HG02678 (cell line): Measurements from ENCODE around the gene TMED5.

Experiments
- ATAC-seq: cut with Tn5 transposase; IDR thresholded peaks from one replicate; pipeline ENCODE4 v1.9.1; 2021; ENCODE audit warnings: mild to moderate bottlenecking, moderate library complexity; ENCODE audit not compliant: unreplicated experiment

TMED5 gene

DNA sequence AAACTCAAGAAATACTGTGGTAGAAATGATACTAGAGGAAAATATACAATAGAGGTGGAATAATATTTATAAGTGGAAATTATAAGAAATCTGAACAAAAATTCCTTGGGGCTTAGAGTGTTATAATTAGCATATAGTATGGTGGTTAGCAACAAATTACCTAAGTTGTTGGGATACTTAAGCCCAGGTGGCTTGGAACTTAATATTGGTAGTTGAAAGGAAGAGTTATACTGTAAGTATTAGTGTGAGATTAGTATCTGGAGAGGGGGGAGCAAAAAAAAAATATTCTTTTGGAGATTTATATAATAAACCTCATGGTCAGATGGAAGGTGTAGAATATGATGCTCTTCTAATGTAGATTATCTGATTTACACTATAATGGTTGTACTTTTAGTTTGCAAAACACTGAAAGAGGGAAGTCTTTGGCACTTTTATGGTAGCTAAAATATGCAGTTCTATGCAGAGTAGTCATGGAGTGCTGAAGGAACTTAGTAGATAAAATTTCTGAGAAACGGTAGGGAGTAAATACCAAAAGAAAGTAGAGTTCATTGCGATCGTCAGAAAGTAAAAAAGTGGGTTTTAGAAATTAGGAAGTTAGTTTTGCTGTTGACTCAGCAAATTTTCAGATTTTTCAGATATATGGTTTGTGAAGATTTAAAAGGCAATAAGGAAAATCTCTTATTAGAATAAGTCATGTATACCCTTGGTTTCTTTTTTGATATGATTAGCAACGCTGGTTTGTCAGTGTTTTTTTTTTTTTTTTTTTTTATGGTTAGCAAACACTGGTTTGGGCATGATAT is 55.5 kb downstream of the TMED5 start:
- ATAC-seq, result no peak

DNA sequence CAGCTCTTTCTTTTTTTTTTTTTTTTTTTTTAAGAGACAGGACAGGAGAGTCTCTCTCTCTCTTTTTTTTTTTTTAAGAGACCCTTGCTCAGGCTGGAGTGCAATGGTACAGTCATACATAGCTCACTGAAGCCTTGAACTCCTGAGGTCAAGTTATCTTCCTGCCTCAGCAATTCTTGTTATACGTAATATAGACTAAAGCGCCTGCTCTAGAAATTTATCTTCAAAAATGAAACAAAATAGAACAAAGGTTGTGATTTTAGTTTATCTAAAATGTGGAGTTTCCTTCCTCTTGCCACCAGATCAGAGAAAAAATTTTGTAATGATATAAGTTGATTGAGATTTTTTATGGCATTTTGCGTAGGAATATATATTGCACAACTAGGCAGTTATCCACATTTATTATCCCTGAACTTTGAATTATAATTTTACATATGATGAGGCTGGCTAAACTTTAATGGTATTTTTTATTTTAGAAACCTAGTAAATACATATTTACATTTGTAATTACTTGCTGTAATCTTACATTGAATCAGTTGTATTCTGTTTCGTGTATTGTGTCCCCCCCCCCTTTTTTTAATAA is 56.9 kb downstream of the TMED5 start:
- no peak for ATAC-seq

- no peak for ATAC-seq
Observed at GRCh38 chr1:93120614-93121013, 59.6 kb downstream of the TMED5 start.

- no peak for ATAC-seq
Observed at GRCh38 chr1:93114391-93114790, 65.8 kb downstream of the TMED5 start.

- no peak for ATAC-seq
Observed at GRCh38 chr1:93113127-93113526, 67.1 kb downstream of the TMED5 start.

- no peak for ATAC-seq
Observed at GRCh38 chr1:93111561-93111960, 68.7 kb downstream of the TMED5 start.

GRCh38 chr1:93111065-93111464 is 69.1 kb downstream of the TMED5 start:
- ATAC-seq, result no peak

DNA sequence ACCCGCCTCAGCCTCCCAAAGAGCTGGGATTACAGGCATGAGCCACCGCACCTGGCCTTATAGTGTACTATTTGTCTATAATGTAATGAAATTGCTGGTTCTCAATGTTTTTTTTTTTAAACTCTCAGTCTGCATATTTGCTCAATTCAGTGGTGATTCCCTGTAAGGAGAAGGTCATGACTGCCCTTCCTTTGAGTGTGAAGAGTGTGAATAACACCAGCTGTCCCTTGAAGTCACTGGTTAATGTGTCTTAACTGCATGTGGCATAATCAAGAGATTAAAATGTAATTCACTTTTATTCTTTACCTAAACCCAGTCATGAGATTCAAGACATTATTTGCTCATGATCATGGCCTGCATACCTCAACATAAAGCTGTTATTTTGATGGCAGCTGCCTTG is 70.6 kb downstream of the TMED5 start:
- no peak for ATAC-seq

GRCh38 chr1:93108335-93108734 is 71.9 kb downstream of the TMED5 start:
- no peak for ATAC-seq

DNA sequence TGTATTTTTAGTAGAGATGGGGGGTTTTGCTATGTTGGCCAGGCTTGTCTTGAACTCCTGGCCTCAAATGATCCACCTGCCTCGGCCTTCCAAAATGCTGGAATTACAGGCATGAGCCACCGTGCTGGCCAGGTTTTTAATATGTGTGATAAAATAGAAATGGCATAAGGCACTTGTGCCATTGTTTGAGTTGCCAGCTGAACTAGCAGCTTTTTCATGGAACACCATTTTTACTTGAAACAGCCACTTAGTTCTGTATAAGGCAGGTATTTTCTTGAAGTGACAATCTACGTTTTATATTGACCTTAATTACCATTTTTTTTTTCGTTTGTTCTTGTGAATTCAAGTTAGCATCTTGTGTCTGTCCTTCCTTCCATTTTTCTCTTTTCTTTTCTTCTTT is 72.8 kb downstream of the TMED5 start:
- ATAC-seq, result no peak

DNA sequence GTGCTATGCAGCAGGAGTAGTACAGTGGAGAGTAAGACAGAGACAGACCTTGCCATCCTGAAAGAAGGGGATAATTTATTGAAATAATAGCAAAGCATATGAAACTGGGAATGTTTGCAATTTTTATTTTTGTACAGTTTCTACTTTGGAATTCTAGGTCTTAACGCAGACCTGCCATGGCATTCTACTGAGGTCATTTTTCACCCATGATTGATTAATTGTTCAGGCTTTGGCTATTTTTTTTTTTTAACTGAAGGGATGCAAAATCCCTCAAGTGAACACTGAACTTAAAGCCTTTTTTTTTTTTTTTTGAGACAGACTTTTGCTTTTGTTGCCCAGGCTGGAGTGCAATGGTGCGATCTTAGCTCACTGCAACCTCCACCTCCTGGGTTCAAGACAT is 74.0 kb downstream of the TMED5 start:
- no peak for ATAC-seq

- ATAC-seq, result no peak
Observed at GRCh38 chr1:93102142-93102541, 78.1 kb downstream of the TMED5 start.
